Stimulated activated naive CD4-positive, alpha-beta T cell (primary cell): ENCODE measurements around the gene FBP2.
"Not testable (repeated sequence)": the region's sequence is repeated elsewhere in the genome, so short reads cannot be mapped to it uniquely, and the experiment has no call there.

Experiments
- DNase-seq, 6 experiments: peaks; one replicate each; lab custom pipeline; 2025; lab: John Stamatoyannopoulos, UW

FBP2 gene

GRCh38 chr9:94563548-94563947 is 30.1 kb downstream of the FBP2 start:
- no peak for DNase-seq

- no peak for DNase-seq
Measured at GRCh38 chr9:94560237-94560636, 33.4 kb downstream of the FBP2 start.

- no peak for DNase-seq
Measured at GRCh38 chr9:94557376-94557775, 36.2 kb downstream of the FBP2 start.

GRCh38 chr9:94554439-94555331 is 38.9 kb downstream of the FBP2 start, which contains the start of gene PCAT7:
Gene PCAT7, plus strand, starts transcription at chr9:94555083.
- DNase-seq = peak in 2 of 6 experiments; percentile 3 to 29

GRCh38 chr9:94554078-94554438 is 39.6 kb downstream of the FBP2 start:
- no peak for DNase-seq

- DNase-seq = no peak
Measured at GRCh38 chr9:94553029-94553938, 40.3 kb downstream of the FBP2 start.

GRCh38 chr9:94545940-94546339 is 47.7 kb downstream of the FBP2 start:
- no peak for DNase-seq

- DNase-seq = not testable (repeated sequence)
Measured at GRCh38 chr9:94544335-94544734, 49.3 kb downstream of the FBP2 start.

- DNase-seq = no peak
Measured at GRCh38 chr9:94538908-94539307, 54.7 kb downstream of the FBP2 start.

GRCh38 chr9:94534901-94535300 is 58.7 kb downstream of the FBP2 start:
- no peak for DNase-seq

- DNase-seq = no peak
Measured at GRCh38 chr9:94533601-94534000, 60.0 kb downstream of the FBP2 start.

GRCh38 chr9:94533155-94533554 is 60.5 kb downstream of the FBP2 start:
- no peak for DNase-seq

- DNase-seq = no peak
Measured at GRCh38 chr9:94528886-94529285, 64.7 kb downstream of the FBP2 start.

GRCh38 chr9:94526951-94527350 is 66.7 kb downstream of the FBP2 start:
- no peak for DNase-seq

- DNase-seq = no peak
Measured at GRCh38 chr9:94526271-94526670, 67.4 kb downstream of the FBP2 start.

- no peak for DNase-seq
Measured at GRCh38 chr9:94525396-94526035, 68.1 kb downstream of the FBP2 start.

GRCh38 chr9:94517254-94517653 is 76.4 kb downstream of the FBP2 start:
- DNase-seq = no peak

- no peak for DNase-seq
Measured at GRCh38 chr9:94514722-94515121, 78.9 kb downstream of the FBP2 start.

- DNase-seq = no peak
Measured at GRCh38 chr9:94511955-94512265, 81.7 kb downstream of the FBP2 start.

GRCh38 chr9:94511134-94511954 is 82.3 kb downstream of the FBP2 start:
- DNase-seq = no peak
